Brain pericyte (primary cell): ENCODE measurements around the gene PUS10.
A peak's percentile ranks its signal among the peaks of the same experiment; 100 is the strongest.
"Not testable (repeated sequence)": the region's sequence is repeated elsewhere in the genome, so short reads cannot be mapped to it uniquely, and the experiment has no call there.

Experiments used
- DNase-seq: peaks from one replicate; pipeline ENCODE4 v3.0.0-alpha.2; 2012; ENCODE audit warnings: low read depth, low spot score

The PUS10 gene

GRCh38 chr2:61017556-61018317 lies at the start of gene PUS10, which contains the start of gene PEX13:
Gene PUS10 (minus strand): TSS chr2:61018255. CDS start chr2:61011890, 6,365 bp downstream.
Gene PEX13 (plus strand): TSS chr2:61017720. CDS start chr2:61017760, 40 bp downstream.
- peak; percentile 41 for DNase-seq

GRCh38 chr2:61065714-61066709 lies 48.0 kb upstream of the PUS10 start, which contains the start of gene SANBR:
Gene SANBR (plus strand): TSS chr2:61065871. CDS start chr2:61070351, 4,480 bp downstream.
- DNase-seq = no peak

- DNase-seq = no peak
Observed at GRCh38 chr2:61059382-61059781, 41.3 kb upstream of the PUS10 start.

- DNase-seq = no peak
Observed at GRCh38 chr2:61057562-61057961, 39.5 kb upstream of the PUS10 start.

- DNase-seq = peak; percentile 4
Observed at GRCh38 chr2:61055557-61055956, 37.5 kb upstream of the PUS10 start.

GRCh38 chr2:61045999-61046398 lies 27.9 kb upstream of the PUS10 start:
- no peak for DNase-seq

- DNase-seq = no peak
Observed at GRCh38 chr2:61045226-61045625, 27.2 kb upstream of the PUS10 start.

- no peak for DNase-seq
Observed at GRCh38 chr2:61044636-61045035, 26.6 kb upstream of the PUS10 start.

GRCh38 chr2:61042807-61043206 lies 24.8 kb upstream of the PUS10 start:
- DNase-seq = no peak

GRCh38 chr2:61036643-61037042 lies 18.6 kb upstream of the PUS10 start:
- not testable (repeated sequence) for DNase-seq

GRCh38 chr2:61034592-61034991 lies 16.5 kb upstream of the PUS10 start:
- not testable (repeated sequence) for DNase-seq

GRCh38 chr2:61029533-61029932 lies 11.5 kb upstream of the PUS10 start:
- no peak for DNase-seq

GRCh38 chr2:61023670-61024069 lies 5.6 kb upstream of the PUS10 start:
- DNase-seq = no peak

GRCh38 chr2:61021228-61021660 lies 3.2 kb upstream of the PUS10 start:
- DNase-seq = no peak

- DNase-seq = no peak
Observed at GRCh38 chr2:61018798-61019197, 743 bp upstream of the PUS10 start.

GRCh38 chr2:61018318-61018755 lies 282 bp upstream of the PUS10 start:
- DNase-seq = no peak

- DNase-seq = no peak
Observed at GRCh38 chr2:61017003-61017555, 976 bp downstream of the PUS10 start.

GRCh38 chr2:61016392-61017002 lies 1.6 kb downstream of the PUS10 start:
- no peak for DNase-seq

- no peak for DNase-seq
Observed at GRCh38 chr2:61015976-61016375, 2.1 kb downstream of the PUS10 start.

GRCh38 chr2:61014763-61015162 lies 3.3 kb downstream of the PUS10 start:
- no peak for DNase-seq

- no peak for DNase-seq
Observed at GRCh38 chr2:61013382-61013781, 4.7 kb downstream of the PUS10 start.
